OCI-LY1 (cell line): ENCODE measurements around the gene CMTR2.

ENCODE experiments used
- CTCF ChIP-seq: fragments of 200-600 bp; sonication (generic), shearing (Covaris generic); IDR thresholded peaks from 2 replicates; pipeline ENCODE4 v1.5.1; 2017; ENCODE audit warnings: mild to moderate bottlenecking, antibody characterized with exemption, low read length, moderate library complexity, mixed read lengths
- EZH2 ChIP-seq: fragments of 200-600 bp; sonication (generic), shearing (Covaris generic); IDR thresholded peaks from 2 replicates; pipeline ENCODE4 v1.8.0; 2017; ENCODE audit warnings: borderline replicate concordance, mixed run types, mild to moderate bottlenecking, antibody characterized with exemption, low read length, moderate library complexity, mixed read lengths

GRCh38 chr16:71257768-71258167, 31.4 kb downstream of the CMTR2 start:
- TF ChIP-seq CTCF (no peak), EZH2 (no peak)
